22Rv1 (cell line): ENCODE measurements around the gene EFS.

Experiments
- CTCF ChIP-seq: fragments of 450-650 bp; IDR thresholded peaks from 2 replicates; pipeline ENCODE4 v1.5.1; 2017; ENCODE audit warnings: mild to moderate bottlenecking
- ZFX ChIP-seq: fragments of 450-650 bp; IDR thresholded peaks from 2 replicates; pipeline ENCODE4 v1.6.1; 2017; ENCODE audit warnings: antibody characterized with exemption, borderline replicate concordance

- no peak for TF ChIP-seq CTCF
- no peak for TF ChIP-seq ZFX
Measured at GRCh38 chr14:23306412-23307145, 58.4 kb downstream of the EFS start, which contains the start of gene BCL2L2.
